ENCODE measurements around the gene GABRB1.

GABRB1 gene

GRCh38 chr4:47050761-47051725 is 19.7 kb downstream of the GABRB1 start:
- DNase-seq = no peak

GRCh38 chr4:47053485-47053884 is 22.1 kb downstream of the GABRB1 start:
- DNase-seq = no peak

- no peak for DNase-seq
These were observed 22.8 kb downstream of the GABRB1 start for GRCh38 chr4:47054130-47054529.

GRCh38 chr4:47057991-47058390 is 26.6 kb downstream of the GABRB1 start:
- no peak for DNase-seq

- DNase-seq = no peak
These were observed 29.2 kb downstream of the GABRB1 start for GRCh38 chr4:47060561-47060960.

GRCh38 chr4:47061435-47061834 is 30.1 kb downstream of the GABRB1 start:
- DNase-seq = no peak

- no peak for DNase-seq
These were observed 33.7 kb downstream of the GABRB1 start for GRCh38 chr4:47065051-47065481.

GRCh38 chr4:47068986-47069385 is 37.6 kb downstream of the GABRB1 start:
- DNase-seq = no peak

- no peak for DNase-seq
These were observed 40.6 kb downstream of the GABRB1 start for GRCh38 chr4:47071901-47072341.

GRCh38 chr4:47073647-47074046 is 42.3 kb downstream of the GABRB1 start:
- DNase-seq = no peak

- DNase-seq = no peak
These were observed 43.4 kb downstream of the GABRB1 start for GRCh38 chr4:47074816-47075215.

GRCh38 chr4:47075262-47075661 is 43.9 kb downstream of the GABRB1 start:
- DNase-seq = no peak

GRCh38 chr4:47075919-47076318 is 44.6 kb downstream of the GABRB1 start:
- DNase-seq = no peak

GRCh38 chr4:47084111-47084510 is 52.7 kb downstream of the GABRB1 start:
- DNase-seq = no peak

- no peak for DNase-seq
These were observed 53.4 kb downstream of the GABRB1 start for GRCh38 chr4:47084795-47085194.

GRCh38 chr4:47088298-47088697 is 56.9 kb downstream of the GABRB1 start:
- no peak for DNase-seq

GRCh38 chr4:47095884-47096283 is 64.5 kb downstream of the GABRB1 start:
- DNase-seq = no peak

GRCh38 chr4:47101453-47101852 is 70.1 kb downstream of the GABRB1 start:
- no peak for DNase-seq

- no peak for DNase-seq
These were observed 73.6 kb downstream of the GABRB1 start for GRCh38 chr4:47104986-47105385.

GRCh38 chr4:47106561-47106960 is 75.2 kb downstream of the GABRB1 start:
- no peak for DNase-seq

- DNase-seq = no peak
These were observed 78.0 kb downstream of the GABRB1 start for GRCh38 chr4:47109379-47109778.

- no peak for DNase-seq
These were observed 79.3 kb downstream of the GABRB1 start for GRCh38 chr4:47110546-47111132.

- DNase-seq = no peak
These were observed 87.0 kb downstream of the GABRB1 start for GRCh38 chr4:47118192-47118929.

- DNase-seq = no peak
These were observed 89.4 kb downstream of the GABRB1 start for GRCh38 chr4:47120783-47121182.

All from activated CD4-positive, alpha-beta T cell treated with anti-CD3 and anti-CD28 coated beads for 48 hours (primary cell).